Caco-2 (cell line): ENCODE results near the gene SPOCK2. TPM values are rescaled to one million over a fixed set of nuclear protein-coding genes. Genes with fewer than 3 reads are reported as not detected.
A peak's percentile ranks its signal among the peaks of the same experiment; 100 is the strongest.

Experiments used
- BruUV-seq: library from RNA; stranded (reverse); fragments of 400-500 nt; replicated peaks from 2 replicates; lab custom pipeline; 2021; lab: Mats Ljungman, UMichigan
- CTCF ChIA-PET: fragments of 300-600 bp; sonication (Branson Sonifier 250); formaldehyde crosslinking; loops from one replicate; lab custom pipeline; 2022; ENCODE audit warnings: antibody characterized with exemption; lab: Charles Lee
- POLR2A ChIA-PET: fragments of 300-600 bp; sonication (Branson Sonifier 250); formaldehyde crosslinking; loops from one replicate; lab custom pipeline; 2022; ENCODE audit warnings: antibody characterized with exemption; lab: Charles Lee
- DNase-seq, 2 experiments: peaks; one replicate each; pipeline versions ENCODE4 v3.0.0 to v3.0.0-alpha.2; 2020 to 2022
- H3K27me3 ChIP-seq: replicated peaks from 2 replicates; pipeline ENCODE4 v1.6.0; 2011; ENCODE audit warnings: low read length; ENCODE audit not compliant: control insufficient read depth, insufficient read depth
- H3K36me3 ChIP-seq: 2 replicates; pipeline ENCODE4 v1.5.1; 2011; ENCODE audit warnings: low read length; ENCODE audit not compliant: control insufficient read depth, insufficient read depth
- H3K4me1 ChIP-seq: fragments of 250-450 bp; sonication (Bioruptor Pico); 2 replicates; pipeline ENCODE4 v1.5.1; 2020; ENCODE audit warnings: mild to moderate bottlenecking
- H3K4me3 ChIP-seq: 2 replicates; pipeline ENCODE4 v1.5.1; 2011; ENCODE audit warnings: low read depth, mild to moderate bottlenecking, control low read depth, low read length
- H3K9me3 ChIP-seq: fragments of 250-450 bp; sonication (Bioruptor Pico); 2 replicates; pipeline ENCODE4 v1.5.1; 2020; ENCODE audit warnings: mild to moderate bottlenecking, moderate library complexity
- H3K27ac Mint-ChIP-seq: one replicate; pipeline ENCODE4 v1.8.0; 2022; ENCODE audit warnings: mixed read lengths; ENCODE audit not compliant: unreplicated experiment
- H3K27me3 Mint-ChIP-seq: one replicate; pipeline ENCODE4 v1.8.0; 2022; ENCODE audit warnings: mixed read lengths; ENCODE audit not compliant: insufficient read depth, unreplicated experiment
- H3K36me3 Mint-ChIP-seq: one replicate; pipeline ENCODE4 v1.8.0; 2022; ENCODE audit warnings: mild to moderate bottlenecking, mixed read lengths; ENCODE audit not compliant: insufficient read depth, unreplicated experiment
- H3K4me1 Mint-ChIP-seq: one replicate; pipeline ENCODE4 v1.8.0; 2022; ENCODE audit warnings: low read depth, mixed read lengths; ENCODE audit not compliant: unreplicated experiment
- H3K4me3 Mint-ChIP-seq: one replicate; pipeline ENCODE4 v1.8.0; 2022; ENCODE audit warnings: mild to moderate bottlenecking, moderate library complexity, mixed read lengths; ENCODE audit not compliant: unreplicated experiment
- H3K9me3 Mint-ChIP-seq: one replicate; pipeline ENCODE4 v1.8.0; 2022; ENCODE audit warnings: mixed read lengths; ENCODE audit not compliant: unreplicated experiment
- CTCF ChIP-seq, 2 experiments: fragments of 200-600 bp in 1 of 2; IDR thresholded peaks; 1 replicate in 1 of 2; 2 replicates in 1 of 2; pipeline versions ENCODE4 v1.5.1 to v1.8.0; 2011 to 2022; ENCODE audit warnings: antibody characterized with exemption in 1 of 2, control low read depth in 1 of 2, inconsistent platforms in 1 of 2, low read depth in 1 of 2, low read length in 1 of 2, mild to moderate bottlenecking in 1 of 2, moderate library complexity in 1 of 2; ENCODE audit not compliant: insufficient read depth in 1 of 2, severe bottlenecking in 1 of 2, unreplicated experiment in 1 of 2
- intact Hi-C: fragments of 100-400 bp; cut with micrococcal nuclease; formaldehyde crosslinking; loops from one replicate; pipeline ENCODE4 v1.10.0; 2022; ENCODE audit not compliant: unreplicated experiment
- total RNA-seq: library from RNA; stranded (reverse); gene quantifications from 2 replicates; pipeline ENCODE4 v1.2.3, GENCODE V29; 2022

SPOCK2 gene
- total RNA-seq, 1 experiment from 2014 or later = 1.6 TPM

- peak overlapping the region; percentile 27 for H3K27ac Mint-ChIP-seq
- CTCF ChIA-PET = interaction anchor here (1.2 to 3.9 kb wide), 3 partner anchors 34 to 118 kb away, joined by 3 to 21 read pairs (median 3); no protein-coding TSS in a partner anchor
- BruUV-seq = no TSS peak
Observed at GRCh38 chr10:72014197-72014596, 74.2 kb downstream of the SPOCK2 start.

GRCh38 chr10:72013202-72013945, 75.0 kb downstream of the SPOCK2 start:
- Histone ChIP-seq H3K4me1 (peaks cover 28% of the 10 kb centered on the region), H3K27me3 (no peaks in the 10 kb centered on the region), H3K4me3 (no peak overlapping the region), H3K36me3 (peaks cover 2% of the 10 kb centered on the region; the same call in 1 of the 2 replicates), H3K9me3 (no peaks in the 10 kb centered on the region)
- intact Hi-C loops = no loop called here
- ChIA-PET CTCF (interaction anchor here (1.2 to 3.9 kb wide), 3 partner anchors 35 to 117 kb away, joined by 3 to 21 read pairs (median 3); no protein-coding TSS in a partner anchor), POLR2A (no interaction called here)
- peaks cover 35% of the 10 kb centered on the region for H3K36me3 Mint-ChIP-seq
- no TSS peak for BruUV-seq
- H3K27ac Mint-ChIP-seq = peak overlapping the region; percentile 27
- peaks cover 24% of the 10 kb centered on the region for H3K4me1 Mint-ChIP-seq
- H3K4me3 Mint-ChIP-seq = no peak overlapping the region
- no peaks in the 10 kb centered on the region for H3K27me3 Mint-ChIP-seq
- H3K9me3 Mint-ChIP-seq = no peaks in the 10 kb centered on the region
- no peak for DNase-seq
- no peak for TF ChIP-seq CTCF (IDR thresholded peaks at IDR 0.05; ENCODE audit: insufficient read depth in 1 of 2, low read depth in 1 of 2, low read length in 1 of 2, severe bottlenecking in 1 of 2, unreplicated experiment in 1 of 2)

More at GRCh38 chr10:72014197-72014596, 74.2 kb downstream of the SPOCK2 start:
- no peak for DNase-seq
- intact Hi-C loops = no loop called here
- Histone ChIP-seq H3K4me3 (no peak overlapping the region), H3K36me3 (peaks cover 2% of the 10 kb centered on the region; the same call in 1 of the 2 replicates), H3K9me3 (no peaks in the 10 kb centered on the region), H3K4me1 (peaks cover 20% of the 10 kb centered on the region), H3K27me3 (no peaks in the 10 kb centered on the region)
- H3K27me3 Mint-ChIP-seq = no peaks in the 10 kb centered on the region
- H3K9me3 Mint-ChIP-seq = no peaks in the 10 kb centered on the region
- no peak overlapping the region for H3K4me3 Mint-ChIP-seq
- TF ChIP-seq CTCF (IDR thresholded peaks at IDR 0.05; ENCODE audit: insufficient read depth in 1 of 2, low read depth in 1 of 2, low read length in 1 of 2, severe bottlenecking in 1 of 2, unreplicated experiment in 1 of 2) = no peak
- peaks cover 27% of the 10 kb centered on the region for H3K36me3 Mint-ChIP-seq
- POLR2A ChIA-PET = interaction anchor here (0.6 kb wide), 1 partner anchor 316 kb away, joined by 7 read pairs; no protein-coding TSS in a partner anchor
- peaks cover 28% of the 10 kb centered on the region for H3K4me1 Mint-ChIP-seq

- intact Hi-C loops = no loop called here
- POLR2A ChIA-PET = no interaction called here
- DNase-seq = no peak
- Histone ChIP-seq H3K4me1 (peaks cover 27% of the 10 kb centered on the region), H3K9me3 (no peaks in the 10 kb centered on the region), H3K36me3 (peaks cover 4% of the 10 kb centered on the region; the same call in 1 of the 2 replicates), H3K4me3 (no peak overlapping the region), H3K27me3 (no peaks in the 10 kb centered on the region)
- Mint-ChIP-seq H3K27ac (peak overlapping the region; percentile 27), H3K4me3 (no peak overlapping the region), H3K36me3 (peaks cover 40% of the 10 kb centered on the region), H3K27me3 (no peaks in the 10 kb centered on the region), H3K9me3 (no peaks in the 10 kb centered on the region), H3K4me1 (peaks cover 18% of the 10 kb centered on the region)
- BruUV-seq = TSS peak; percentile 9
- CTCF ChIA-PET = interaction anchor here (3.9 kb wide), 1 partner anchor 36 kb away, joined by 21 read pairs; no protein-coding TSS in a partner anchor
- no peak for TF ChIP-seq CTCF (IDR thresholded peaks at IDR 0.05; ENCODE audit: insufficient read depth in 1 of 2, low read depth in 1 of 2, low read length in 1 of 2, severe bottlenecking in 1 of 2, unreplicated experiment in 1 of 2)
Observed at GRCh38 chr10:72012796-72013195, 75.6 kb downstream of the SPOCK2 start.
